SH-SY5Y (cell line): Measurements from ENCODE around the gene GMPPB.

Experiments used
- GATA2 ChIP-seq: IDR thresholded peaks from 2 replicates; pipeline ENCODE4 v1.6.1; 2011; ENCODE audit warnings: mild to moderate bottlenecking, low read depth, low read length
- GATA3 ChIP-seq: IDR thresholded peaks from 2 replicates; pipeline ENCODE4 v1.6.1; 2011; ENCODE audit warnings: low read depth, mild to moderate bottlenecking, low read length, moderate library complexity

DNA sequence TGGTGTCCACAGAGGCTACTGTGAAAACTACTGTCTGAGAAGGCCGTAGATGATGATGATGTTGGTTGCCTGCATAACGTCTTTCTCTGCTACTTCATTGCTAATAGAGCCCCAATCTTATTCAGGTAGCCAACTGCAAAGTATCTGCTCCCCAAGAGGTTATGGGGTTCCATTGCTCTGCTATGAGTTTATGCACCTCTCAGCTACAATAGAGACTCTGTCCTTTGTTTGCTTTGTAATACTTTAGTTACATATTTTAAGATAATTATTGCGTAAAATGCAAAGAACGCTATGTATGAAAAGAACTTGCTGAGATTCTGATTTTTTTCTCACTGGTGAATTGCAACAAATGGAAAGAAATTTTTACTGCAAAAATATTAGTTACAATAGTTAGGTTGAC is 27.8 kb upstream of the GMPPB start:
- TF ChIP-seq GATA2: no peak
- no peak for TF ChIP-seq GATA3
